ENCODE data around the gene INIP. TPM values are rescaled to one million over a fixed set of nuclear protein-coding genes. Genes with fewer than 3 reads are reported as not detected.

Gene INIP
- total RNA-seq, 1 experiment from 2014 or later: 18.7 TPM

DNA sequence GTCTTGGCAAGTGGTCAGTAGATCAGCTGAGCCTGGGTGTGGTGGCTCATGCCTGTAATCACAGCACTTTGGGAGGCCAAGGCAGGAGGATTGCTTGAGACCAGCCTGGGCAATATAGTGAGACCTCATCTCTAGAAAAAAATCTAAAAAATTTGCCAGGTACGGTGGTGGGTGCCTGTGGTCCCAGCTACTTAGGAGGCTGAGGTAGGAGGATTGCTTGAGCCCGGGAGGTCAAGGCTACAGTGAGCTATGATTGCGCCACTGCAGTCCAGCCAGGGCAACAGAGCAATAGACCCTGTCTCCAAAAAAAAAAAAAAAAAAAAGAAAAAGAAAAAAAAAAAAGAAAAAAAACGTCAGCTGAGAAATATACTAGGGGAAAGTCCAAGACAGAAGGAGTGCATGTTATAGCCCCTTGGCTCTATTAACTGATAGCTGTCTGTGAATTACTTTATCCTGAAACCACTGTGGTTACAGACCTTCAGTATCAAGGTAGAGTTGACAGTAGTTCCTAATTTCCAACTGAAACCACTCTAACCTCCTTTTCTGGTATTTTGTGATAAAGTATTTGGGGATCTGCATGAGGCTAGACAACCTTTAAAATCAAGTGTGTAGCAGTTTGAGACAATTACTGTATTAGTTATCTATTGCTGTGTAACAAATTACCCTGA is 2.3 kb upstream of the INIP start:
- no peak overlapping the region for H3K4me3 Mint-ChIP-seq (ENCODE audit: low read depth, unreplicated experiment)
- no peaks in the 10 kb centered on the region for H3K27me3 Mint-ChIP-seq (ENCODE audit: unreplicated experiment)
- CTCF ChIA-PET: no interaction called here

GRCh38 chr9:112719696-112720095 is 1.8 kb upstream of the INIP start:
- Mint-ChIP-seq H3K4me3 (ENCODE audit: low read depth, unreplicated experiment) (no peak overlapping the region), H3K4me1 (ENCODE audit: low read depth, unreplicated experiment) (no peaks in the 10 kb centered on the region), H3K36me3 (ENCODE audit: insufficient read depth, unreplicated experiment) (peaks cover 21% of the 10 kb centered on the region), H3K27ac (ENCODE audit: unreplicated experiment) (no peak overlapping the region), H3K9me3 (ENCODE audit: low read depth, unreplicated experiment) (no peaks in the 10 kb centered on the region), H3K27me3 (ENCODE audit: unreplicated experiment) (no peaks in the 10 kb centered on the region)
- no peak for DNase-seq
- BruUV-seq (replicated peaks): no TSS peak
- TF ChIP-seq CTCF (IDR thresholded peaks at IDR 0.05; ENCODE audit: unreplicated experiment): no peak
- CTCF ChIA-PET: no interaction called here
- intact Hi-C loops (cut with micrococcal nuclease; ENCODE audit: unreplicated experiment): loop anchor here (5.0 kb wide), 3 partner anchors 33 to 183 kb away; partner anchors contain the start of gene SNX30

More for the DNA sequence above, 2.3 kb upstream of the INIP start:
- no peaks in the 10 kb centered on the region for H3K4me1 Mint-ChIP-seq (ENCODE audit: low read depth, unreplicated experiment)
- H3K36me3 Mint-ChIP-seq (ENCODE audit: insufficient read depth, unreplicated experiment): peaks cover 21% of the 10 kb centered on the region
- no peak for TF ChIP-seq CTCF (IDR thresholded peaks at IDR 0.05; ENCODE audit: unreplicated experiment)
- BruUV-seq (replicated peaks): no TSS peak
- intact Hi-C loops (cut with micrococcal nuclease; ENCODE audit: unreplicated experiment): no loop called here
- DNase-seq: no peak
- H3K27ac Mint-ChIP-seq (ENCODE audit: unreplicated experiment): no peak overlapping the region
- no peaks in the 10 kb centered on the region for H3K9me3 Mint-ChIP-seq (ENCODE audit: low read depth, unreplicated experiment)

- Mint-ChIP-seq H3K4me3 (ENCODE audit: low read depth, unreplicated experiment) (no peak overlapping the region), H3K27ac (ENCODE audit: unreplicated experiment) (no peak overlapping the region), H3K4me1 (ENCODE audit: low read depth, unreplicated experiment) (no peaks in the 10 kb centered on the region), H3K27me3 (ENCODE audit: unreplicated experiment) (no peaks in the 10 kb centered on the region), H3K36me3 (ENCODE audit: insufficient read depth, unreplicated experiment) (peaks cover 21% of the 10 kb centered on the region), H3K9me3 (ENCODE audit: low read depth, unreplicated experiment) (no peaks in the 10 kb centered on the region)
- TF ChIP-seq CTCF (IDR thresholded peaks at IDR 0.05; ENCODE audit: unreplicated experiment): no peak
- DNase-seq: no peak
- intact Hi-C loops (cut with micrococcal nuclease; ENCODE audit: unreplicated experiment): loop anchor here (5.0 kb wide), 3 partner anchors 33 to 183 kb away; partner anchors contain the start of gene SNX30
- CTCF ChIA-PET: no interaction called here
- no TSS peak for BruUV-seq (replicated peaks)
These were observed 1.3 kb upstream of the INIP start for GRCh38 chr9:112719241-112719691.

DNA sequence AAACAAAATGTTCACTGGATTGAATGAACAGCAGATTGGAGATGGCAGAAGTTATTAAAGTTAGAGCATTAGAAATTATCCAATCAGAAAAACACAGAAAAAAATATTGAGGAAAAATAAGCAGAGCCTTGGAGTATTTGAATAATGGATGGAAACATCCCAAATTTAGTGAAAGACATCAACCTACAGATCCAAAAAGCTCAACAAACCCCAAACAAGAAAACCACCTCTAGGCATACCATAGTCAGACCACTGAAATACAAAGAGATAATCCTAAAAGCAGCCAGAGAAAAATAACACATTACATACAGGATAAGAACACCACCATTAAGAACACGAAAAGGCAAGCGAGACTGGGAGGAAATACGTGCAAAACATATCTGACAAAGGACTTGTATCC is 5.2 kb downstream of the INIP start:
- peaks cover 12% of the 10 kb centered on the region for H3K36me3 Mint-ChIP-seq (ENCODE audit: insufficient read depth, unreplicated experiment)
- intact Hi-C loops (cut with micrococcal nuclease; ENCODE audit: unreplicated experiment): loop anchor here (5.0 kb wide), 1 partner anchor 270 kb away; no protein-coding TSS in a partner anchor
- CTCF ChIA-PET: no interaction called here
- TF ChIP-seq CTCF (IDR thresholded peaks at IDR 0.05; ENCODE audit: unreplicated experiment): no peak
- no peak overlapping the region for H3K4me3 Mint-ChIP-seq (ENCODE audit: low read depth, unreplicated experiment)
- DNase-seq: no peak
- no peak overlapping the region for H3K27ac Mint-ChIP-seq (ENCODE audit: unreplicated experiment)
- no peaks in the 10 kb centered on the region for H3K4me1 Mint-ChIP-seq (ENCODE audit: low read depth, unreplicated experiment)
- no peaks in the 10 kb centered on the region for H3K27me3 Mint-ChIP-seq (ENCODE audit: unreplicated experiment)
- no TSS peak for BruUV-seq (replicated peaks)
- H3K9me3 Mint-ChIP-seq (ENCODE audit: low read depth, unreplicated experiment): no peaks in the 10 kb centered on the region
